Measurements from ENCODE around the gene MAD1L1. TPM values are rescaled to one million over a fixed set of nuclear protein-coding genes. Genes with fewer than 3 reads are reported as not detected.

MAD1L1 gene
- total RNA-seq, 1 donor from 2014 or later = 54.0 TPM

DNA sequence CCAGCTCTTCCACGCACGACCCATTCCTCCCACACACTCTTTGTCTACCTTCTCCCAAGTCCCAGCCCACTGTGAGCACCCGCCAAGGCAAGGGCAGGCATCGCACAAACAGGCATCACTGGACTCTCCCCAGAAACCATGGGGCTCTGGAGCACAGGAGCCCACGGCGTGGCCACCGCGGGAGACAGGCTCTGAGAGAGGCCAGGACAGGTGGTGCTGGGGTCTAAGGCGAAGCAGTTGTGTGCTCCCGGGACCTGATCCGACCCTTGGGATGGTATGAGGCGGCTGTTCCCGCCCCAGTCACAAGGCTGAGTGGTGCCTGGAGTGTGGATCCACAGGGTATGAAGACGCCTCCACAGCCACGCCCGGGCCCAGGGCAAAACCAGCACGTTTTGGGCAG lies 156.9 kb downstream of the MAD1L1 start:
- Mint-ChIP-seq H3K27me3 (no peaks in the 10 kb centered on the region), H3K9me3 (no peaks in the 10 kb centered on the region), H3K36me3 (ENCODE audit: low read depth) (no peaks in the 10 kb centered on the region), H3K27ac (no peak overlapping the region), H3K4me1 (peaks cover 4% of the 10 kb centered on the region), H3K4me3 (no peak overlapping the region)
- DNase-seq = no peak
- intact Hi-C loops (cut with micrococcal nuclease) = no loop called here

DNA sequence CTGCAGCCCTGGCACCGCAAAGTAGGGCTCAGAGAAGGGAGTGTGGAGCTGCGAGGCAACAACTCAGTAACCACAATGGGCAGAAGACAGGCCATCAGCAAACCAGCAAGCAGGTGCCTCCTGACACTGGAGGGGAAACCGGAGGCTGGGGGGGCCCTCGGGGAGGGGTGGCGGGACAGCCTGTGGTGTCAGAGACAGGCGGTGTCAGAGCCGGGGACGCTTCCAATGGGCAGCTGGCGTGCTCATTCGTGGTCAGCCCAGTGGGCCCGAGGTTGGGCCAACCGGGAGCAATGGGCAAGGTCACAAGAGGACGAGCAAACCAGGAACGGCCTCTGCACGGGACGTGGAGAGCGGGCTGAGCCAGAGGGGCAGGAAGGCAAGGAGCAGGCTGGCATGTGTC lies 158.1 kb downstream of the MAD1L1 start:
- Mint-ChIP-seq H3K9me3 (no peaks in the 10 kb centered on the region), H3K4me1 (peaks cover 4% of the 10 kb centered on the region), H3K36me3 (ENCODE audit: low read depth) (no peaks in the 10 kb centered on the region), H3K4me3 (no peak overlapping the region), H3K27me3 (no peaks in the 10 kb centered on the region), H3K27ac (no peak overlapping the region)
- intact Hi-C loops (cut with micrococcal nuclease) = no loop called here
- DNase-seq = no peak

DNA sequence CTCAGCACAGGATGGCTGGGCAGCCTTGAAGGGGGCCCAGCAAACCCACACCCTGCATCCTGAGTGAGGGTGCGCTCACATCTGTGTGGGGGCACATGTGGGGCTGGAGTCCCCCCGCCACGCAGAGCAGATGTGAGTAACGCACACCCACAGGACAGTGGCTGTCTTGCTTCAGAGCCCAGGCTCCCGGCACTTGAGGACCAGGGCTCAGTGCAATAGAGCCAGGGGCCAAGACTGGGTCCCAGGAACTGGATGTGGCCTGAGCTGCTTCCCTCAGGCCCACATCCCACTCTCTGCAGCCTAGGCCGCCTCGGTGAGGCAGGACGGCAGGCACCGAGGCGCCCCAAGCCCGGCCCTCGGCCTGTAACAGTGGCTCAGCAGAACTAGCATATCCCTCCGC lies 159.9 kb downstream of the MAD1L1 start:
- no peak for DNase-seq
- Mint-ChIP-seq H3K9me3 (no peaks in the 10 kb centered on the region), H3K4me1 (peaks cover 2% of the 10 kb centered on the region), H3K27me3 (no peaks in the 10 kb centered on the region), H3K27ac (no peak overlapping the region), H3K4me3 (no peak overlapping the region), H3K36me3 (ENCODE audit: low read depth) (no peaks in the 10 kb centered on the region)
- intact Hi-C loops (cut with micrococcal nuclease) = no loop called here

DNA sequence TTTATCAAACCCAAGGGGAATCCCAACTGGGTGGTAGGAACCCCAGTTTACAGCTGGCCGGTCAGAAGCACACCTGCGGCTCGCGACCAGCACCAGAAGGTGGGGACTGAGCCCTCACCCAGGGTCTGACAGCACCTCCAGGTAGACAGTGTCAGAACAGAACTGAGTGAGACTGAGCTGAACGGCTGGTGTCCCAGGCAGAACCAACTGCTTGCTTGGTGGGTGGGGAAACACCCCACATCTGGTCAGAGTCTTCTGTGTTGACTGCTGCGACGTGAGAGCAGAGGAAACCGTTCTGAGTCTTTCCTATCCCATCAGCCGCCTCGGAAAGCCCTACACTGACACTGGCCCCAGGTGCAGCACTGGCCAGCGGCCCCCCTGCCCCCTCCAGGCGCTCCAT lies 160.7 kb downstream of the MAD1L1 start:
- intact Hi-C loops (cut with micrococcal nuclease) = no loop called here

GRCh38 chr7:2071133-2071832 lies 161.5 kb downstream of the MAD1L1 start:
- Mint-ChIP-seq H3K36me3 (ENCODE audit: low read depth) (no peaks in the 10 kb centered on the region), H3K27me3 (no peaks in the 10 kb centered on the region), H3K27ac (no peak overlapping the region), H3K4me1 (peaks cover 3% of the 10 kb centered on the region), H3K4me3 (no peak overlapping the region), H3K9me3 (no peaks in the 10 kb centered on the region)
- DNase-seq = no peak
- intact Hi-C loops (cut with micrococcal nuclease) = no loop called here

More for the DNA sequence above, 160.7 kb downstream of the MAD1L1 start:
- no peak for DNase-seq
- H3K4me1 Mint-ChIP-seq = peaks cover 2% of the 10 kb centered on the region
- H3K9me3 Mint-ChIP-seq = no peaks in the 10 kb centered on the region
- no peaks in the 10 kb centered on the region for H3K27me3 Mint-ChIP-seq
- H3K36me3 Mint-ChIP-seq (ENCODE audit: low read depth) = no peaks in the 10 kb centered on the region
- H3K4me3 Mint-ChIP-seq = no peak overlapping the region
- peak overlapping the region; percentile 52 for H3K27ac Mint-ChIP-seq

DNA sequence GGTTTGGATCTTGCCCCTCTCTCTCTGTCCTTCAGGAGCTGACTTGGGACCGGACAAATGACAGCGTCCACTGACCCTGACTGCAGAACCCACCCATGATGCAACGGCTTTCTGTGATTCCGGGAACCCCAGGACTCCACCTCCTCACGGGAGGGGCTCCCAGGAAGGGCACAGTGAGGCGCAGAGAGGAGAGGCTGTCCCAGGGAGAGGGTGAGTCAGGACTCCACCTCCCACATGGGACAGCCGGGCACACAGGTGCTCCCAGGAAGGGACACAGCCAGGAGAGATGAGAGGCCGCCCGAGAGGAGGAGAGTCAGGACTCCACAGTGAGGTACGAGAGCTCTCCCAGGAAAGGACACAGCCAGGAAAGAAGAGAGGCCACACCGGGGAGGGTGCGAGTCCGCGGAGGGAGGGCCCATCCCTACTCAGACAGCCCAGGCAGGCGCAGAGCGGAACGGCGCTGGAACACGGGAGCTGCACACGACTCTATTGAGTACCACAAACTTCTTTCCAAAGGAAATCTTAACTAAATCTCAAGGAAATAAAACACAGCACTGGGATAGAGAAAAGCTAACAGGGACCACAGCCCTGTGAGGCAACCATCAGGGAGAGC lies 162.5 kb downstream of the MAD1L1 start:
- Mint-ChIP-seq H3K4me1 (peaks cover 4% of the 10 kb centered on the region), H3K9me3 (no peaks in the 10 kb centered on the region), H3K27ac (no peak overlapping the region), H3K4me3 (no peak overlapping the region), H3K36me3 (ENCODE audit: low read depth) (no peaks in the 10 kb centered on the region), H3K27me3 (no peaks in the 10 kb centered on the region)
- intact Hi-C loops (cut with micrococcal nuclease) = no loop called here
- no peak for DNase-seq

DNA sequence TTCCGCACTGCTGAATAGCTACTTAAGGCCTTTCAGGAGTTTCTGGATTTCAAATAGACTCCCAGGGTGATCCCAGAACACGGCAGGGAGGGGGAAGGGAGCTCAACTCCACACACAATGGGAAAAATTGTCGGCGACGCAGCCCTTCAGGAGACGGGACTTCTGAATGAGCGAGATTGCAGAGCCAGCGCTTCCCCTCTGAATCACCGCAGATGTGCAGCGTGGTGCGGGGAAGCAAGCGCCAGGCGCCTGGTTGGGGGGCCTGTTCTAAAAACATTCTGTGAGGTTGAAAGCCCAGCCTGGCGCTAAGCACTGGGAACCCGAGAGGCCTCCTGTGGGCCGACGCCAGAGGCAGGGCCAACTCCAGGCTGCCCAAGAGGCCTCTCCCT lies 163.3 kb downstream of the MAD1L1 start:
- intact Hi-C loops (cut with micrococcal nuclease) = no loop called here
- Mint-ChIP-seq H3K27ac (no peak overlapping the region), H3K4me1 (peaks cover 4% of the 10 kb centered on the region), H3K4me3 (no peak overlapping the region), H3K27me3 (no peaks in the 10 kb centered on the region), H3K36me3 (ENCODE audit: low read depth) (no peaks in the 10 kb centered on the region), H3K9me3 (no peaks in the 10 kb centered on the region)
- DNase-seq = no peak

DNA sequence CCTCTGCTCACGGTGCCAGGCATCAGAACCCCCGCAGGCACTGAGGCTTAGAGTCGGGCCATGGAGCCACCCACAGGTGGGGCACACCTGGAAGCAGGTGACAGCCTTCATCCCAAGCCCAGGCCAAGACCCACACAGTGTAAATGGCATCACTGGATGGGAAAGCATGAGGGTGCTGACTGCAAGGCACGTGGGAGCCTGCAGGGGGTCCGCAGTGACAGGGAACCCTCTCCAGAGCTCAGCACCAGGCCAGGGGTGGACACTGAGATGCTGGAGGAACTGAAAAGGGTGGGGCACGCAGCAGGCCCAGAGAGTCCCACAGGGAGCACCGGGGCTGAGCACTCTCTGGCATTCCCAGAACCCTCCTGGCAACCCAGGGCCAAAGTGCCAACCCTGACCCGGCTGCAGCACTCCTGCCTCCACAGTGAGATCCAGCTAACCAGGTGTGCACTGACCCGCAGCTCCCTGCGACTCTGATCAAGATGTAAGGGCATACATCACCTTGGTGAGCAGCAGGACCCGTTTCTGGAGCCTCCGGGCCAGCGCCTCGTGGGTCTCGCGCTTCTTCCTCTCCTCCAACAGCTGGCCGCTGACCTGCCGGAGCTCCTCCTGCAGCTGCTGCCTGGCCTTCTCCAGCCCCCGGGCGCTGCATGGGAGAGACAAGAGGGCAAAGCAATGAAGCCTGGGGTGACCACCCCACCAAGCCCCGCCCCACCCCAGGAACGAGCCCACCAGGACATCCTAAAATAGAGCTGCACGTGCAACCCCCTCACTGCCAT lies 163.9 kb downstream of the MAD1L1 start:
- no peak overlapping the region for H3K27ac Mint-ChIP-seq
- DNase-seq = no peak
- intact Hi-C loops (cut with micrococcal nuclease) = no loop called here
- H3K36me3 Mint-ChIP-seq (ENCODE audit: low read depth) = no peaks in the 10 kb centered on the region
- H3K4me1 Mint-ChIP-seq = peaks cover 5% of the 10 kb centered on the region
- no peaks in the 10 kb centered on the region for H3K27me3 Mint-ChIP-seq
- H3K9me3 Mint-ChIP-seq = no peaks in the 10 kb centered on the region
- no peak overlapping the region for H3K4me3 Mint-ChIP-seq

- Mint-ChIP-seq H3K4me1 (peaks cover 3% of the 10 kb centered on the region), H3K36me3 (ENCODE audit: low read depth) (no peaks in the 10 kb centered on the region), H3K4me3 (peak overlapping the region; percentile 59), H3K9me3 (no peaks in the 10 kb centered on the region), H3K27ac (peak overlapping the region; percentile 53), H3K27me3 (no peaks in the 10 kb centered on the region)
- DNase-seq = peak; percentile 81
- intact Hi-C loops (cut with micrococcal nuclease) = no loop called here
These were observed 166.4 kb downstream of the MAD1L1 start for GRCh38 chr7:2066251-2066919.

- Mint-ChIP-seq H3K4me3 (no peak overlapping the region), H3K27ac (no peak overlapping the region), H3K4me1 (peaks cover 5% of the 10 kb centered on the region), H3K27me3 (no peaks in the 10 kb centered on the region), H3K9me3 (peaks cover 4% of the 10 kb centered on the region), H3K36me3 (ENCODE audit: low read depth) (peaks cover 4% of the 10 kb centered on the region)
- no peak for DNase-seq
- intact Hi-C loops (cut with micrococcal nuclease) = no loop called here
These were observed 167.2 kb downstream of the MAD1L1 start for GRCh38 chr7:2065528-2065927.

GRCh38 chr7:2063563-2064260 lies 169.0 kb downstream of the MAD1L1 start:
- peaks cover 5% of the 10 kb centered on the region for H3K4me1 Mint-ChIP-seq
- H3K27ac Mint-ChIP-seq = no peak overlapping the region
- no peak for DNase-seq
- H3K27me3 Mint-ChIP-seq = no peaks in the 10 kb centered on the region
- H3K4me3 Mint-ChIP-seq = no peak overlapping the region
- peaks cover 16% of the 10 kb centered on the region for H3K36me3 Mint-ChIP-seq (ENCODE audit: low read depth)
- intact Hi-C loops (cut with micrococcal nuclease) = no loop called here
- peaks cover 13% of the 10 kb centered on the region for H3K9me3 Mint-ChIP-seq

GRCh38 chr7:2062648-2063047 lies 170.1 kb downstream of the MAD1L1 start:
- Mint-ChIP-seq H3K27ac (no peak overlapping the region), H3K9me3 (peaks cover 13% of the 10 kb centered on the region), H3K4me1 (peaks cover 5% of the 10 kb centered on the region), H3K27me3 (no peaks in the 10 kb centered on the region), H3K4me3 (no peak overlapping the region), H3K36me3 (ENCODE audit: low read depth) (peaks cover 16% of the 10 kb centered on the region)
- no peak for DNase-seq
- intact Hi-C loops (cut with micrococcal nuclease) = no loop called here

GRCh38 chr7:2060701-2061100 lies 172.0 kb downstream of the MAD1L1 start:
- Mint-ChIP-seq H3K27ac (no peak overlapping the region), H3K4me1 (peaks cover 3% of the 10 kb centered on the region), H3K9me3 (peaks cover 13% of the 10 kb centered on the region), H3K27me3 (no peaks in the 10 kb centered on the region), H3K4me3 (no peak overlapping the region), H3K36me3 (ENCODE audit: low read depth) (peaks cover 16% of the 10 kb centered on the region)
- intact Hi-C loops (cut with micrococcal nuclease) = no loop called here
- no peak for DNase-seq
